AG09309 (cell line): ENCODE results near the gene MICU1.

Experiments
- DNase-seq: peaks from one replicate; pipeline ENCODE4 v3.0.0-alpha.2; 2010; ENCODE audit warnings: low read depth
- H3K4me3 ChIP-seq: 2 replicates; pipeline ENCODE4 v1.5.1; 2011; ENCODE audit warnings: mild to moderate bottlenecking, low read depth, low read length, moderate library complexity; ENCODE audit not compliant: control insufficient read depth
- TF ChIP-seq, protein P1 (sequence below): IDR thresholded peaks from 2 replicates; pipeline ENCODE4 v1.5.1; 2011; ENCODE audit warnings: mild to moderate bottlenecking, low read depth, low read length, inconsistent platforms; ENCODE audit not compliant: insufficient read depth, control insufficient read depth; ENCODE audit errors: missing control alignments

The MICU1 gene

DNA sequence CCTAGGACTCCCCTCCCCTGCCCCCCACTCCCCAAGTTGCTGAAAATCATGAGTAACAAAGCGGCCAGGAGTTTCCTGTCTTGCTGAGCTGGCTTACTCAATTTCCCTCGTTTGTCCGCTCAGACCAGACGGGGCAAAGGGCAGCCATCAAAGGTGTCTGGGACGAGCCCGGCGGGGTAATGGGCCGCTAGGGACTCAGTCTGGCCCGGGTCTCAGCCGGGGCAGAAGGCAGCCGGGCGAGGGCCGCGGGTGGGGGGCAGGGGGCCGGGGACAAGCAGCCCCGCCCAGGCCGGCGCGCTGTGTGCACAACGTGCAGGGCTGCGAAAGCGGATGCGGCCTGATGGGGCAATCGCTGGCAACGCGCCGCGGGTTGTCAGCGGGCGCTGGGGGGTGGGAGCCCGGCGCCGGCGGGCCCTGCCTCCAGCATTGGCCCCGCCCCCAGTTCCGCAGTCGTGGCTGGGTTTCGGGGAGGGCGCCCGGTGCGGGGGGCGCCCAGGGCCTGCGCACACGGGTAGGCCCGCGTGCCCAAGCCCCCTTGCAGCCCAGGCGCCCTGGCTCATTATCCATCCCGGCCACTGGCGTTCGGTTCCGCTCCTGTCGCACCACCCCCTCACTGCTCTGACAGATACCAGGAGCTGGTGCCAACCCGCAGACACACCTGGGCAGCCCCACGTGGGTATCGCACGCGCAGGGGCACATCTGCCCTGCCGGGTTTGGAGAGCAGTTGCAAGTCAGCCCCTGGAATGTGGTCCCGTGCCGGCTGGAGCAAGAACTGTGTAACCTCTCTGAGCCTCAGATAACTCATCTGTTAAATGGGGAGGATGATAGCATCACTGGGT is 306.2 kb downstream of the MICU1 start:
- TF ChIP-seq, protein P1, sequence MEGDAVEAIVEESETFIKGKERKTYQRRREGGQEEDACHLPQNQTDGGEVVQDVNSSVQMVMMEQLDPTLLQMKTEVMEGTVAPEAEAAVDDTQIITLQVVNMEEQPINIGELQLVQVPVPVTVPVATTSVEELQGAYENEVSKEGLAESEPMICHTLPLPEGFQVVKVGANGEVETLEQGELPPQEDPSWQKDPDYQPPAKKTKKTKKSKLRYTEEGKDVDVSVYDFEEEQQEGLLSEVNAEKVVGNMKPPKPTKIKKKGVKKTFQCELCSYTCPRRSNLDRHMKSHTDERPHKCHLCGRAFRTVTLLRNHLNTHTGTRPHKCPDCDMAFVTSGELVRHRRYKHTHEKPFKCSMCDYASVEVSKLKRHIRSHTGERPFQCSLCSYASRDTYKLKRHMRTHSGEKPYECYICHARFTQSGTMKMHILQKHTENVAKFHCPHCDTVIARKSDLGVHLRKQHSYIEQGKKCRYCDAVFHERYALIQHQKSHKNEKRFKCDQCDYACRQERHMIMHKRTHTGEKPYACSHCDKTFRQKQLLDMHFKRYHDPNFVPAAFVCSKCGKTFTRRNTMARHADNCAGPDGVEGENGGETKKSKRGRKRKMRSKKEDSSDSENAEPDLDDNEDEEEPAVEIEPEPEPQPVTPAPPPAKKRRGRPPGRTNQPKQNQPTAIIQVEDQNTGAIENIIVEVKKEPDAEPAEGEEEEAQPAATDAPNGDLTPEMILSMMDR: no peak
- H3K4me3 ChIP-seq: peak overlapping the region; percentile 27
- DNase-seq: peak; percentile 71

DNA sequence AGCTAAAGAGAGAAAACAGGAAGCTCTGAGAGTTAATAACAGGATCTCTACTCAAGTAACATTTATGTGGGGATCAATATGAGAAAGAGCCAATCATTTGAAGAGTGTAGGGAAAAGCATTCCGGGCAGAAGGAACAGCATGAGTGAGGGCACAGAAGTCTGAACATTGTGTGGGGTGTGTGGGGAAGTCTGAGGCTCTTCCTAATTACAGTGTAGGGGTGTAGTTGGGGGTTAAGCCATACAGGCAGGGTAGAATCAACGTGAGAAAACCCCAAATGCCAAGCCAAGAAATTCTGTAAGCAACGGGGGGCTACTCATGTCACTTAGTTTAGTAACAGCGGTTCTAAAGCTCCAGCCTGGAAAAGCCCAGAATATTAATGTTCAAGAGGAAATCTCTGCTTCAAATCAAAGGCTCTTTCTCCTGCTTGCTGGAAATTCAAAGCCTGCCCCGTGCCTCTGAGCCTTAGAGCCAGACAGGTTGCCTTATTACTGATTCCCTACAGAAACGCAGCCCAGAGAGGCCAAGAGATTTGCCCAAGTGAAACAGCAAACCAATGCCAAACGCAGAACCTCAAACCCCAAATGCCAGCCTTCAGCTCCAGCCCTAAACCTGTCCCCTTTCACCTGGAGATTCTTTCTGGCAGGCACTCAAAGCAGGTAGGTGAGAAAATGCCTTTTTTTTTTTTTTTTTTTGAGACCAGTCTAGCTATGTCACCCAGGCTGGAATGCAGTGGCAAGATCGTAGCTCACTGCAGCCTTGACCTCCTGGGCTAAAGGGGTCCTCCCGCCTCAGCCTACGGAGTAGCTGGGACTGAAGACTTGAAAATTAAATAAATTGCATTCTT is 307.2 kb downstream of the MICU1 start:
- no peak overlapping the region; the same call in 1 of the 2 replicates for H3K4me3 ChIP-seq
- TF ChIP-seq, protein P1: no peak
- no peak for DNase-seq
